Activated gamma-delta T cell treated with anti-CD3 and anti-CD28 coated beads, Interleukin-2, amount 50 U/mL, for 16 hours (primary cell): Measurements from ENCODE around the gene LYRM2.

Experiments
- DNase-seq: peaks from one replicate; pipeline ENCODE4 v3.0.0-alpha.2; 2020; ENCODE audit warnings: low read depth

The LYRM2 gene

GRCh38 chr6:89591745-89592144, 46.8 kb downstream of the LYRM2 start:
- DNase-seq = no peak

GRCh38 chr6:89590133-89590532, 48.4 kb downstream of the LYRM2 start:
- no peak for DNase-seq

GRCh38 chr6:89589297-89590025, 49.1 kb downstream of the LYRM2 start:
- no peak for DNase-seq

GRCh38 chr6:89585154-89585553, 53.4 kb downstream of the LYRM2 start:
- no peak for DNase-seq

GRCh38 chr6:89584539-89584938, 54.0 kb downstream of the LYRM2 start:
- DNase-seq = no peak

GRCh38 chr6:89583559-89583958, 55.0 kb downstream of the LYRM2 start:
- DNase-seq = no peak

- DNase-seq = no peak
These were observed 55.8 kb downstream of the LYRM2 start for GRCh38 chr6:89582669-89583325.

GRCh38 chr6:89581689-89582088, 56.9 kb downstream of the LYRM2 start:
- no peak for DNase-seq

- DNase-seq = no peak
These were observed 57.4 kb downstream of the LYRM2 start for GRCh38 chr6:89580997-89581666.

GRCh38 chr6:89575562-89575960, 63.0 kb downstream of the LYRM2 start:
- DNase-seq = no peak

GRCh38 chr6:89574910-89575561, 63.5 kb downstream of the LYRM2 start:
- DNase-seq = no peak

GRCh38 chr6:89567630-89568390, 70.7 kb downstream of the LYRM2 start:
- DNase-seq = no peak

GRCh38 chr6:89566930-89567629, 71.5 kb downstream of the LYRM2 start:
- DNase-seq = no peak

- no peak for DNase-seq
These were observed 72.3 kb downstream of the LYRM2 start for GRCh38 chr6:89566008-89566800.

- DNase-seq = no peak
These were observed 73.7 kb downstream of the LYRM2 start for GRCh38 chr6:89564752-89565427.

- no peak for DNase-seq
These were observed 74.7 kb downstream of the LYRM2 start for GRCh38 chr6:89563866-89564265.

- DNase-seq = no peak
These were observed 76.2 kb downstream of the LYRM2 start for GRCh38 chr6:89562093-89562973.

GRCh38 chr6:89559487-89559886, 79.1 kb downstream of the LYRM2 start:
- DNase-seq = no peak

GRCh38 chr6:89555806-89556205, 82.7 kb downstream of the LYRM2 start:
- no peak for DNase-seq
